ENCODE measurements around the gene CD226.

- TF ChIP-seq CTCF (IDR thresholded peaks at IDR 0.05): no peak
- no peak for TF ChIP-seq EZH2 (IDR thresholded peaks at IDR 0.05)
- no peak for TF ChIP-seq EZH2phosphoT487 (IDR thresholded peaks at IDR 0.05)
Observed at GRCh38 chr18:69876490-69876889, 71.2 kb downstream of the CD226 start.
